GM12878 (cell line): Measurements from ENCODE around the gene AP3S2. TPM values are rescaled to one million over a fixed set of nuclear protein-coding genes. Genes with fewer than 3 reads are reported as not detected.

Source experiments
- ATAC-seq: fragments of 200-7000 bp; cut with Tn5 transposase; 3 replicates; pipeline ENCODE4 v1.9.1; 2020; ENCODE audit warnings: mild to moderate bottlenecking, moderate library complexity
- BruUV-seq: library from RNA; stranded (reverse); fragments of 400-500 nt; replicated peaks from 2 replicates; lab custom pipeline; 2021; lab: Mats Ljungman, UMichigan
- CTCF ChIA-PET: fragments of 300-600 bp; sonication (Branson Sonifier 250); formaldehyde crosslinking; extraction: SDS; loops from one replicate; lab custom pipeline; 2021; ENCODE audit warnings: inconsistent platforms; lab: Yijun Ruan, JAX
- POLR2A ChIA-PET: fragments of 350-600 bp; formaldehyde crosslinking; extraction: SDS; loops from one replicate; lab custom pipeline; 2021; ENCODE audit warnings: inconsistent platforms; lab: Charles Lee
- RAD21 ChIA-PET: fragments of 300-600 bp; sonication (Branson Sonifier 250); formaldehyde crosslinking; loops from one replicate; lab custom pipeline; 2023; ENCODE audit warnings: antibody characterized with exemption; ENCODE audit not compliant: unreplicated experiment; lab: Charles Lee
- SMC1A ChIA-PET: fragments of 300-600 bp; sonication (Branson Sonifier 250); formaldehyde crosslinking; loops from one replicate; lab custom pipeline; 2023; ENCODE audit not compliant: unreplicated experiment, uncharacterized antibody; lab: Charles Lee
- DNase-seq: peaks from one replicate; pipeline ENCODE4 v3.0.0-alpha.2; 2011; ENCODE audit warnings: low read depth, low spot score
- FAIRE-seq: peaks from 3 replicates; lab custom pipeline; 2011; peaks lifted over from hg19 to GRCh38; lab: Jason Lieb, UNC
- H2AFZ ChIP-seq: 2 replicates; pipeline ENCODE4 v1.6.0; 2011; ENCODE audit warnings: low read depth, low read length, control low read depth; ENCODE audit not compliant: control insufficient read depth
- H3K27ac ChIP-seq: 2 replicates; pipeline ENCODE4 v1.5.1; 2011; ENCODE audit warnings: control low read depth; ENCODE audit not compliant: control insufficient read depth, insufficient read depth
- H3K27me3 ChIP-seq, 2 experiments: replicated peaks in 1 of 2; 2 replicates each; pipeline versions ENCODE4 v1.6.0 to v1.6.1; 2011; ENCODE audit warnings: low read length in 1 of 2; ENCODE audit not compliant: control insufficient read depth in 2 of 2, insufficient read depth in 2 of 2
- H3K36me3 ChIP-seq, 2 experiments: 2 replicates each; pipeline ENCODE4 v1.5.1; 2011; ENCODE audit warnings: low read length in 1 of 2; ENCODE audit not compliant: control insufficient read depth in 2 of 2, insufficient read depth in 2 of 2
- H3K4me1 ChIP-seq: 2 replicates; pipeline ENCODE4 v1.6.1; 2011; ENCODE audit warnings: mild to moderate bottlenecking, low read length, moderate library complexity, mixed read lengths; ENCODE audit not compliant: control insufficient read depth, insufficient read depth
- H3K4me2 ChIP-seq: 2 replicates; pipeline ENCODE4 v1.6.0; 2011; ENCODE audit warnings: control low read depth; ENCODE audit not compliant: control insufficient read depth, insufficient read depth
- H3K4me3 ChIP-seq: fragments of 200-600 bp; sonication (generic); 2 replicates; pipeline ENCODE4 v1.5.1; 2016
- H3K79me2 ChIP-seq: 2 replicates; pipeline ENCODE4 v1.6.0; 2011; ENCODE audit warnings: low read length; ENCODE audit not compliant: control insufficient read depth, insufficient read depth
- H3K9ac ChIP-seq: 2 replicates; pipeline ENCODE4 v1.8.0; 2011; ENCODE audit warnings: low read length, control low read depth, mixed read lengths; ENCODE audit not compliant: control insufficient read depth, insufficient read depth
- H3K9me3 ChIP-seq: replicated peaks from 3 replicates; pipeline ENCODE4 v1.5.1; 2011; ENCODE audit warnings: mild to moderate bottlenecking, low read length; ENCODE audit not compliant: control insufficient read depth, insufficient read depth
- H4K20me1 ChIP-seq: 2 replicates; pipeline ENCODE4 v1.6.0; 2011; ENCODE audit not compliant: control insufficient read depth, insufficient read depth
- ATF7 ChIP-seq: fragments of 450-650 bp; IDR thresholded peaks from 2 replicates; pipeline ENCODE4 v1.6.1; 2016; ENCODE audit warnings: low read depth, mild to moderate bottlenecking
- BMI1 ChIP-seq: fragments of 450-650 bp; IDR thresholded peaks from 2 replicates; pipeline ENCODE4 v1.6.1; 2016; ENCODE audit warnings: mild to moderate bottlenecking, moderate library complexity, borderline replicate concordance
- CBFB ChIP-seq: IDR thresholded peaks from 2 replicates; pipeline ENCODE4 v1.6.1; 2016; ENCODE audit warnings: antibody characterized with exemption, low read depth
- EED ChIP-seq: sonication (generic); IDR thresholded peaks from 2 replicates; pipeline ENCODE4 v1.6.1; 2016; ENCODE audit warnings: antibody characterized with exemption, low read depth
- ETV6 ChIP-seq, 2 experiments: fragments of 450-650 bp in 1 of 2; IDR thresholded peaks in 1 of 2; conservative IDR thresholded peaks in 1 of 2; 2 replicates each; pipeline ENCODE4 v1.6.1; 2014; ENCODE audit warnings: antibody characterized with exemption in 1 of 2, borderline replicate concordance in 1 of 2, low read depth in 1 of 2, mild to moderate bottlenecking in 1 of 2, moderate library complexity in 1 of 2
- FOXM1 ChIP-seq: IDR thresholded peaks from 2 replicates; pipeline ENCODE4 v1.6.1; 2012; ENCODE audit warnings: low read depth, mild to moderate bottlenecking, inconsistent platforms, low read length, moderate library complexity
- JUNB ChIP-seq: IDR thresholded peaks from 2 replicates; pipeline ENCODE4 v1.6.1; 2016; ENCODE audit warnings: antibody characterized with exemption, mild to moderate bottlenecking
- JUND ChIP-seq: IDR thresholded peaks from 2 replicates; pipeline ENCODE4 v1.6.1; 2012; ENCODE audit warnings: low read depth, mild to moderate bottlenecking, low read length, improper control_type of control experiment, moderate library complexity
- KAT2A ChIP-seq: conservative IDR thresholded peaks from 2 replicates; pipeline ENCODE4 v1.6.1; 2011; ENCODE audit warnings: low read depth, low read length; ENCODE audit not compliant: control insufficient read depth
- NFXL1 ChIP-seq: fragments of 450-650 bp; IDR thresholded peaks from 2 replicates; pipeline ENCODE4 v1.6.1; 2017; ENCODE audit warnings: antibody characterized with exemption, mild to moderate bottlenecking, borderline replicate concordance
- NR2C2 ChIP-seq: IDR thresholded peaks from 2 replicates; pipeline ENCODE4 v1.6.1; 2011; ENCODE audit warnings: borderline replicate concordance, low read depth; ENCODE audit not compliant: control insufficient read depth, insufficient read length
- RB1 ChIP-seq: fragments of 450-650 bp; formaldehyde crosslinking; IDR thresholded peaks from 2 replicates; pipeline ENCODE4 v1.6.1; 2017; ENCODE audit warnings: mild to moderate bottlenecking, borderline replicate concordance
- SMC3 ChIP-seq: IDR thresholded peaks from 2 replicates; pipeline ENCODE4 v1.6.1; 2011; ENCODE audit warnings: low read length, improper control_type of control experiment, borderline replicate concordance
- STAT3 ChIP-seq: IDR thresholded peaks from 2 replicates; pipeline ENCODE4 v1.6.1; 2011; ENCODE audit warnings: low read depth, low read length, improper control_type of control experiment
- TCF7 ChIP-seq: IDR thresholded peaks from 2 replicates; pipeline ENCODE4 v1.6.1; 2014; ENCODE audit warnings: antibody characterized with exemption, borderline replicate concordance
- WGBS: methylation state at CpG from one replicate; pipeline ENCODE4 v1.1.6; 2016; ENCODE audit warnings: low lambda C conversion rate; ENCODE audit not compliant: insufficient replicate concordance, insufficient coverage; ENCODE audit errors: missing lambda C conversion rate; 5-methylcytosine and 5-hydroxymethylcytosine counted together
- in situ Hi-C: fragments of 300-500 bp; cut with MboI; formaldehyde crosslinking; loops from 9 replicates; pipeline ENCODE4 v1.14.3; 2018; ENCODE audit warnings: mixed read lengths
- intact Hi-C: fragments of 100-400 bp; cut with micrococcal nuclease; formaldehyde crosslinking; loops from one replicate; pipeline ENCODE4 v1.14.2; 2022; ENCODE audit not compliant: unreplicated experiment
- polyA plus RNA-seq, 11 experiments: library from polyadenylated mRNA; depleted of rRNA in 4 of 11; unstranded in 6 of 11; stranded (reverse) in 5 of 11; fragments of >200 nt; fragmentation: Nextera tagmentation in 4 of 11; fragmentation: Illumina TruSeq in 1 of 11; extraction: Ambion mirVana in 4 of 11; extraction: Trizol in 1 of 11; gene quantifications; 1 replicate in 1 of 11; 2 replicates in 10 of 11; pipeline versions ENCODE4 v1.2.1 to v1.2.3, GENCODE V29; 2011 to 2016; ENCODE audit warnings: inconsistent platforms in 2 of 11, missing spikeins in 2 of 11, low read depth in 1 of 11
- total RNA-seq, 4 experiments: library from RNA; depleted of rRNA in 3 of 4; stranded (reverse); fragments of >200 nt in 3 of 4; fragmentation: Illumina TruSeq in 1 of 4; extraction: Trizol in 1 of 4; gene quantifications; 2 replicates each; pipeline versions ENCODE4 v1.2.1 to v1.2.3, GENCODE V29; 2013 to 2021
- TF ChIP-seq, protein P1 (sequence below): IDR thresholded peaks from 2 replicates; pipeline ENCODE4 v1.6.1; 2012; ENCODE audit warnings: mild to moderate bottlenecking, low read depth, low read length

The AP3S2 gene
- total and polyA plus RNA-seq, 10 of the 15 experiments (the other 5 are each of a cell fraction or from before 2014, with no cell fraction given), result 10.0 to 43.6 (median 26.0) TPM

DNA sequence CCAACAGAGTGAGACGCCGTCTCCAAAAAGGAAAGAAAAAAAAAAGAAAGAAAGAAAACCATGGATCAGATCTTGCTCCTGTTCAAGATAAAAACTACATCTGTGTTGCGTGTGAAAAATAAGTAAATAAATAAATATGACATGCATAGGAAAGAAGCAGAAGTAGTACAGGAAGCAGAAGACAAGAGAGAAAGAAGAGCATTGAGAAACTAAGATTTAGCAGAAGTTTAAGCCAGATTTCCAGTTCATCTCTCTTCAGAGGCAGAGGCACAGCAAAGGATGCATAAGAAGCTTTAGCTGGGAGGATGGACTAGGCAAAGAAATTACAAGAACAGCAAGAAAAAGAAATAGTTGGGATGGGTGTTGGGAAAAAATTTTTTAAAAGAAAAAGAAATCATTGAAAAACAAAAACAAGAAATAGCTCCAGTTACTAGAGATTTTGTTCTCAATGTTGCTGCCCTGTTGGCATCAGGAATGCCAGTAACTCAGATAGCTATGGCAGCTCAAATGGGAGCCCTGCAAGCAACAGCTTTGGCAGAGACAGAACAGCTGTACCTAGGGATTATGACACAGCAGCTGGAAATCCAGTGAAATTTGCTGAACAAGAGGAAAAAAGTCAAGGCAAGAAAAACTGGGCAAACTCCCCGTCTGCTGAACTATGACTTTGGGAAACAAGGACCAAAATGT lies 17.3 kb downstream of the AP3S2 start (continued):
- TF ChIP-seq, protein P1, sequence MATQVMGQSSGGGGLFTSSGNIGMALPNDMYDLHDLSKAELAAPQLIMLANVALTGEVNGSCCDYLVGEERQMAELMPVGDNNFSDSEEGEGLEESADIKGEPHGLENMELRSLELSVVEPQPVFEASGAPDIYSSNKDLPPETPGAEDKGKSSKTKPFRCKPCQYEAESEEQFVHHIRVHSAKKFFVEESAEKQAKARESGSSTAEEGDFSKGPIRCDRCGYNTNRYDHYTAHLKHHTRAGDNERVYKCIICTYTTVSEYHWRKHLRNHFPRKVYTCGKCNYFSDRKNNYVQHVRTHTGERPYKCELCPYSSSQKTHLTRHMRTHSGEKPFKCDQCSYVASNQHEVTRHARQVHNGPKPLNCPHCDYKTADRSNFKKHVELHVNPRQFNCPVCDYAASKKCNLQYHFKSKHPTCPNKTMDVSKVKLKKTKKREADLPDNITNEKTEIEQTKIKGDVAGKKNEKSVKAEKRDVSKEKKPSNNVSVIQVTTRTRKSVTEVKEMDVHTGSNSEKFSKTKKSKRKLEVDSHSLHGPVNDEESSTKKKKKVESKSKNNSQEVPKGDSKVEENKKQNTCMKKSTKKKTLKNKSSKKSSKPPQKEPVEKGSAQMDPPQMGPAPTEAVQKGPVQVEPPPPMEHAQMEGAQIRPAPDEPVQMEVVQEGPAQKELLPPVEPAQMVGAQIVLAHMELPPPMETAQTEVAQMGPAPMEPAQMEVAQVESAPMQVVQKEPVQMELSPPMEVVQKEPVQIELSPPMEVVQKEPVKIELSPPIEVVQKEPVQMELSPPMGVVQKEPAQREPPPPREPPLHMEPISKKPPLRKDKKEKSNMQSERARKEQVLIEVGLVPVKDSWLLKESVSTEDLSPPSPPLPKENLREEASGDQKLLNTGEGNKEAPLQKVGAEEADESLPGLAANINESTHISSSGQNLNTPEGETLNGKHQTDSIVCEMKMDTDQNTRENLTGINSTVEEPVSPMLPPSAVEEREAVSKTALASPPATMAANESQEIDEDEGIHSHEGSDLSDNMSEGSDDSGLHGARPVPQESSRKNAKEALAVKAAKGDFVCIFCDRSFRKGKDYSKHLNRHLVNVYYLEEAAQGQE, result no peak
- TF ChIP-seq RB1 (no peak), CBFB (no peak)
- TF ChIP-seq, all 136 proteins: peak for 0

DNA sequence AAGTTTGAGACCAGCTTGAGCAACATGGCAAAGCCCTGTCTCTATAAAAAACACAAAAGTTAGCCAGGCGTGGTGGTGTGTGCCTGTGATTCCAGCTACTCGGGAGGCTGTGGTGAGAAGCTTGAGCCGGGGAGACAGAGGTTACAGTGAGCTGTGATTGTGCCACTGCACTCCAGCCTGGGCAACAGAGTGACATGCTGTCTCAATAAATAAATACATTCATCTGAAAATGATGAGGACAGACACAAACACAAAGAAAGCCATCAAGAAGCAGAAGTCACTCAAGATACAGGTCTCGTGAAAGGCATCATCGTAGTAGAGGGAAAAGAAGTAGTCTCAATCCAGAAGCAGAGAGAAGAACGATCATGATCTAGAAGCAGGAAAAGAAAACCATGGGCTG lies 18.1 kb downstream of the AP3S2 start:
- H3K36me3 ChIP-seq, result peaks cover 0 to under 1% of the 10 kb centered on the region in 2 experiments; a peak in 1 of 4 replicates
- ChIA-PET POLR2A (no interaction called here), CTCF (interaction anchor here (1.1 to 9.0 kb wide), 14 partner anchors 11 to 134 kb away, joined by 3 to 380 read pairs (median 14); partner anchors contain the start of genes AP3S2 and MESP1), SMC1A (interaction anchor here (1.5 to 5.2 kb wide), 7 partner anchors 10 to 135 kb away, joined by 3 to 132 read pairs (median 11); no protein-coding TSS in a partner anchor), RAD21 (interaction anchor here (1.2 to 2.6 kb wide), 6 partner anchors 12 to 138 kb away, joined by 4 to 55 read pairs (median 8); no protein-coding TSS in a partner anchor)
- TF ChIP-seq SMC3 (no peak), KAT2A (no peak), ETV6 (conservative IDR thresholded peaks at IDR 0.05 in 1 of 2, IDR thresholded peaks at IDR 0.05 in 1 of 2; ENCODE audit: borderline replicate concordance in 1 of 2, low read depth in 1 of 2) (no peak), TCF7 (no peak), ATF7 (no peak), BMI1 (no peak), NR2C2 (no peak), JUND (no peak), FOXM1 (no peak), NFXL1 (no peak), EED (no peak), STAT3 (no peak), JUNB (no peak)
- no peaks in the 10 kb centered on the region for H4K20me1 ChIP-seq
- BruUV-seq, result no TSS peak
- no peak overlapping the region for H3K27ac ChIP-seq
- H3K4me2 ChIP-seq, result no peak overlapping the region
- H3K9ac ChIP-seq, result no peak overlapping the region
- no peaks in the 10 kb centered on the region for H3K9me3 ChIP-seq
- 82% methylated on average over 6 of the region's 6 CpGs for WGBS
- no peaks in the 10 kb centered on the region for H3K27me3 ChIP-seq
- no peak overlapping the region for H3K4me3 ChIP-seq
- ATAC-seq (no peak), FAIRE-seq (no peak), DNase-seq (no peak)
- H3K4me1 ChIP-seq, result no peaks in the 10 kb centered on the region
- in situ Hi-C loops (loop anchor here (5.0 kb wide), 1 partner anchor 118 kb away; no protein-coding TSS in a partner anchor), intact Hi-C loops (loop anchor here (1.0 to 5.0 kb wide), 3 partner anchors 115 to 212 kb away; no protein-coding TSS in a partner anchor)
- no peak overlapping the region for H2AFZ ChIP-seq
- no peaks in the 10 kb centered on the region for H3K79me2 ChIP-seq
